Uterus (tissue), 4 donors: Measurements from ENCODE around the gene TOR1AIP1. TPM values are rescaled to one million over a fixed set of nuclear protein-coding genes. Genes with fewer than 3 reads are reported as not detected.

Source experiments
- DNase-seq, 2 donors: peaks; one replicate each; pipeline ENCODE4 v3.0.0-alpha.2; 2019 to 2020
- H3K27ac ChIP-seq, 2 donors: fragments of 200-600 bp; sonication (generic); 1 replicate in 1 of 2; 2 replicates in 1 of 2; pipeline ENCODE4 v1.5.1; 2016 to 2018
- H3K27me3 ChIP-seq, 2 donors: fragments of 200-600 bp; sonication (generic); one replicate each; pipeline ENCODE4 v1.5.1; 2018 to 2019; ENCODE audit warnings: control low read depth in 1 of 2
- H3K36me3 ChIP-seq, 2 donors: fragments of 200-600 bp; sonication (generic); one replicate each; pipeline ENCODE4 v1.5.1; 2019; ENCODE audit warnings: control low read depth in 1 of 2
- H3K4me1 ChIP-seq, 2 donors: fragments of 200-600 bp; sonication (generic); one replicate each; pipeline ENCODE4 v1.5.1; 2018 to 2019; ENCODE audit warnings: control low read depth in 1 of 2
- H3K4me3 ChIP-seq, 2 donors: fragments of 200-600 bp; sonication (generic); 1 replicate in 1 of 2; 2 replicates in 1 of 2; pipeline ENCODE4 v1.5.1; 2018 to 2019; ENCODE audit warnings: mild to moderate bottlenecking in 1 of 2
- H3K9me3 ChIP-seq, 2 donors: fragments of 200-600 bp; sonication (generic); one replicate each; pipeline ENCODE4 v1.5.1; 2019; ENCODE audit warnings: control low read depth in 1 of 2
- CTCF ChIP-seq, 4 experiments: fragments of 200-600 bp in 2 of 4; fragments of 450-650 bp in 2 of 4; sonication (generic) in 2 of 4; IDR thresholded peaks; one replicate each; pipeline ENCODE4 v1.5.1; 2016 to 2019; ENCODE audit warnings: antibody characterized with exemption in 4 of 4, mild to moderate bottlenecking in 2 of 4, moderate library complexity in 1 of 4
- POLR2A ChIP-seq, 2 donors: fragments of 450-650 bp; IDR thresholded peaks; one replicate each; pipeline ENCODE4 v1.6.1; 2016; ENCODE audit warnings: antibody characterized with exemption in 2 of 2, mild to moderate bottlenecking in 1 of 2, moderate library complexity in 1 of 2
- intact Hi-C: fragments of 100-400 bp; cut with DNase I; formaldehyde crosslinking; loops from one replicate; pipeline ENCODE4 v1.15.1; 2023; ENCODE audit warnings: low total_unique reads
- total RNA-seq, 4 donors: library from RNA; depleted of rRNA in 3 of 4; stranded (reverse); fragments of >200 nt in 3 of 4; gene quantifications; one replicate each; pipeline versions ENCODE4 v1.1.0 to v1.2.4, GENCODE V29; 2014 to 2023
- donor health status: DM: yes; HTN: yes; CAD: no.

Gene TOR1AIP1
- total RNA-seq, 4 donors from 2014 or later: 56.9 to 90.8 (median 72.0) TPM

- Histone ChIP-seq H3K27me3 (no peaks in the 10 kb centered on the region), H3K27ac (no peak overlapping the region), H3K4me3 (no peak overlapping the region), H3K4me1 (no peaks in the 10 kb centered on the region), H3K36me3 (no peaks in the 10 kb centered on the region), H3K9me3 (no peaks in the 10 kb centered on the region)
- intact Hi-C loops: no loop called here
- DNase-seq: no peak
- TF ChIP-seq CTCF (IDR thresholded peaks at IDR 0.05) (no peak), POLR2A (IDR thresholded peaks at IDR 0.05) (no peak)
These were observed 56.7 kb downstream of the TOR1AIP1 start for GRCh38 chr1:179938752-179939151.

GRCh38 chr1:179939941-179940340 is 57.9 kb downstream of the TOR1AIP1 start:
- H3K9me3 ChIP-seq: no peaks in the 10 kb centered on the region
- no peak for DNase-seq
- H3K36me3 ChIP-seq: no peaks in the 10 kb centered on the region
- H3K27me3 ChIP-seq: no peaks in the 10 kb centered on the region
- no peak overlapping the region for H3K4me3 ChIP-seq
- intact Hi-C loops: no loop called here
- H3K4me1 ChIP-seq: no peaks in the 10 kb centered on the region
- no peak for TF ChIP-seq CTCF (IDR thresholded peaks at IDR 0.05)
- TF ChIP-seq POLR2A (IDR thresholded peaks at IDR 0.05): no peak
- H3K27ac ChIP-seq: no peak overlapping the region

GRCh38 chr1:179941454-179941853 is 59.4 kb downstream of the TOR1AIP1 start:
- intact Hi-C loops: no loop called here
- H3K27ac ChIP-seq: no peak overlapping the region

GRCh38 chr1:179950651-179951050 is 68.6 kb downstream of the TOR1AIP1 start:
- Histone ChIP-seq H3K9me3 (no peaks in the 10 kb centered on the region), H3K4me3 (no peak overlapping the region), H3K4me1 (no peaks in the 10 kb centered on the region), H3K36me3 (no peaks in the 10 kb centered on the region), H3K27ac (no peak overlapping the region), H3K27me3 (no peaks in the 10 kb centered on the region)
- intact Hi-C loops: no loop called here
- DNase-seq: no peak
- TF ChIP-seq CTCF (IDR thresholded peaks at IDR 0.05) (no peak), POLR2A (IDR thresholded peaks at IDR 0.05) (no peak)

More at GRCh38 chr1:179941454-179941853, 59.4 kb downstream of the TOR1AIP1 start:
- Histone ChIP-seq H3K4me3 (no peak overlapping the region), H3K36me3 (no peaks in the 10 kb centered on the region), H3K27me3 (no peaks in the 10 kb centered on the region), H3K4me1 (no peaks in the 10 kb centered on the region), H3K9me3 (no peaks in the 10 kb centered on the region)
- no peak for DNase-seq
- TF ChIP-seq POLR2A (IDR thresholded peaks at IDR 0.05): no peak
- TF ChIP-seq CTCF (IDR thresholded peaks at IDR 0.05): no peak

- H3K27ac ChIP-seq: no peak overlapping the region
- no peaks in the 10 kb centered on the region for H3K36me3 ChIP-seq
- TF ChIP-seq POLR2A (IDR thresholded peaks at IDR 0.05) (no peak), CTCF (IDR thresholded peaks at IDR 0.05) (no peak)
- H3K4me1 ChIP-seq: no peaks in the 10 kb centered on the region
- intact Hi-C loops: no loop called here
- no peak for DNase-seq
- no peaks in the 10 kb centered on the region for H3K9me3 ChIP-seq
- no peaks in the 10 kb centered on the region for H3K27me3 ChIP-seq
- H3K4me3 ChIP-seq: no peak overlapping the region
These were observed 69.5 kb downstream of the TOR1AIP1 start for GRCh38 chr1:179951383-179952144.
